Measurements from ENCODE around the gene PRR14.

PRR14 gene

GRCh38 chr16:30658731-30659506 is 8.2 kb downstream of the PRR14 start:
- in situ Hi-C loops (cut with MboI; ENCODE audit: low sequenced_read_pairs), result no loop called here

GRCh38 chr16:30659507-30660423 is 9.0 kb downstream of the PRR14 start:
- in situ Hi-C loops (cut with MboI; ENCODE audit: low sequenced_read_pairs), result no loop called here

- in situ Hi-C loops (cut with MboI; ENCODE audit: low sequenced_read_pairs), result no loop called here
Observed at GRCh38 chr16:30660424-30661261, 9.9 kb downstream of the PRR14 start.

- in situ Hi-C loops (cut with MboI; ENCODE audit: low sequenced_read_pairs), result no loop called here
Observed at GRCh38 chr16:30662449-30662848, 11.7 kb downstream of the PRR14 start.

- in situ Hi-C loops (cut with MboI; ENCODE audit: low sequenced_read_pairs), result no loop called here
Observed at GRCh38 chr16:30663038-30663437, 12.3 kb downstream of the PRR14 start.

DNA sequence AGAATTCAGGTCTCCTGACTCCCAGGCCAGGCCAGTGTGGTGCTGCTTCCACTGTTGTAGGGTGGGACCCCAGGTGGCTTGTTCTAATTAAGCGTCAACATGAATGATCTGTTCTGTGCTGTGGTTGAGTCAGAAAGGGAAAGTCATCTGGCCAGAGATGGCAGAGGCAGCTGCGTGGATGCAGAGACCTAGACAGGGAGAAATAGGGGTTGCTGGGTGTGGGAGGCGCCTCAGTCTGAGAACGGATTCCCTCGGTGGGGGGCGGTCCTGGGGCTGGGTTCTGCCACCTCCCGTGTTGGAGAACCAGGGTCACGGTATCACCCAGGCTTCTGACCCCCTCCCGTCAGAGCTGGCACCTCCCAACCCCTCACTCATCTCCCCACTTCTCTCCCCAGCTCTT is 13.1 kb downstream of the PRR14 start:
- in situ Hi-C loops (cut with MboI; ENCODE audit: low sequenced_read_pairs), result no loop called here

GRCh38 chr16:30664616-30665109 is 13.9 kb downstream of the PRR14 start:
- in situ Hi-C loops (cut with MboI; ENCODE audit: low sequenced_read_pairs), result no loop called here

GRCh38 chr16:30665155-30665829 is 14.5 kb downstream of the PRR14 start:
- in situ Hi-C loops (cut with MboI; ENCODE audit: low sequenced_read_pairs), result no loop called here

GRCh38 chr16:30665830-30666190 is 15.1 kb downstream of the PRR14 start:
- in situ Hi-C loops (cut with MboI; ENCODE audit: low sequenced_read_pairs), result no loop called here

- in situ Hi-C loops (cut with MboI; ENCODE audit: low sequenced_read_pairs), result no loop called here
Observed at GRCh38 chr16:30666681-30667080, 15.9 kb downstream of the PRR14 start.

DNA sequence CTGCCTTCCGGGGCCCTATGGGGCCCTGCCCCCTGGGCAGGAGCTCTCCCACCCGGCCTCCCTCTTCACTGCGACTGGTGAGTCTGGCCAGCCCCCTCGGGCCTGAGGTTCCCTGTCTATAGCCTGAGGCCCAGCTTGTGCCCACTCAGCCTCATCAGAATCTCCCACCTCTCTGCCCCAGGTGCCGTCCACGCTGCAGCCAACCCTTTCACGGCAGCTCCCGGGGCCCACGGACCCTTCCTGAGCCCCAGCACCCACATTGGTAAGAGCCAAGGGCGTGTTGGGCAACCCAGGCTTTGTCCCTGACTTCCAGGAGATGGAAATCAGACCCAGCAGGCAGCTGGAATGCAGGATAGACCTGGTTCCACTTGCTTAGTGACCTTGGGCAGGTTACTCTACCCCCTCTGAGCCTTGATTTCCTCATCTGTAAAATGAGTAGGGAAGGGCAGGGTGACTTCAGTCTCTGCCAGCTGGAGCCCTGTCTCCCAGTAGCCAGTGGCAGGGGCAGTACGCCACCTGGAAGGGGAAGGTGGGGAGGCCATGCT is 16.7 kb downstream of the PRR14 start:
- in situ Hi-C loops (cut with MboI; ENCODE audit: low sequenced_read_pairs), result no loop called here

- in situ Hi-C loops (cut with MboI; ENCODE audit: low sequenced_read_pairs), result no loop called here
Observed at GRCh38 chr16:30668393-30668792, 17.6 kb downstream of the PRR14 start.

DNA sequence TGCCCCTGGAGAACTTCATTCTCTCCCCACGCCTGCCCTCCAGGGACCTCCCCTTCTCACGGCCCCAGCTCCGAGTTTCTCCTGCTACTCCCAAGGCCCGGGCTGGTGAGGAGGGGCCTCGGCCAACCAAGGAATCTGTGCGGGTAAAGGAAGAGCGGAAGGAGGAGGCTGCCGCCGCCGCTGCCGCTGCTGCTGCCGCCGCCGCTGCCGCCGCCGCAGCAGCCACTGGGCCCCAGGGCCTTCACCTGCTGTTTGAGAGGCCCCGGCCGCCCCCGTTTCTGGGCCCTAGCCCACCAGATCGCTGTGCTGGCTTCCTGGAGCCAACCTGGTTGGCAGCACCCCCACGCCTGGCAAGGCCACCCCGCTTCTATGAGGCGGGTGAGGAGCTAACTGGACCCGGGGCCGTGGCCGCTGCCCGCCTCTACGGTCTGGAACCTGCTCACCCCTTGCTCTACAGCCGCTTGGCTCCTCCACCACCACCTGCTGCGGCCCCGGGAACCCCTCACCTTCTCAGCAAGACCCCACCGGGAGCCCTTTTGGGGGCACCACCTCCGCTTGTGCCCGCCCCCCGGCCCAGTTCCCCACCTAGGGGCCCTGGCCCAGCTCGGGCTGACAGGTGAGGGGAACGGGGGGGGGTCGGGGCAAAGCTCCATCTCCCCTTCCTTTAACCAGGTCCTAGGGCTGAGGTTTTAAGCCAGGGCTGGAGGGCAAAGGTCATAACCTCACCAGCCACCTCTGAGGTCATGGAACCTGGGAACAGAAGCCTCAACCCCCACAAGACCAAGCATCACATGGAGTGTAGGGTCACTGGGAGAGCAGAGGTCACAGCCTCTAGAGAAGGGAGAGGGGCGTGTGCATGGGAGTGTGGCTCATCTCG is 18.5 kb downstream of the PRR14 start:
- in situ Hi-C loops (cut with MboI; ENCODE audit: low sequenced_read_pairs), result no loop called here

- in situ Hi-C loops (cut with MboI; ENCODE audit: low sequenced_read_pairs), result no loop called here
Observed at GRCh38 chr16:30669903-30670824, 19.4 kb downstream of the PRR14 start.

GRCh38 chr16:30675143-30675542 is 24.4 kb downstream of the PRR14 start:
- in situ Hi-C loops (cut with MboI; ENCODE audit: low sequenced_read_pairs), result no loop called here

DNA sequence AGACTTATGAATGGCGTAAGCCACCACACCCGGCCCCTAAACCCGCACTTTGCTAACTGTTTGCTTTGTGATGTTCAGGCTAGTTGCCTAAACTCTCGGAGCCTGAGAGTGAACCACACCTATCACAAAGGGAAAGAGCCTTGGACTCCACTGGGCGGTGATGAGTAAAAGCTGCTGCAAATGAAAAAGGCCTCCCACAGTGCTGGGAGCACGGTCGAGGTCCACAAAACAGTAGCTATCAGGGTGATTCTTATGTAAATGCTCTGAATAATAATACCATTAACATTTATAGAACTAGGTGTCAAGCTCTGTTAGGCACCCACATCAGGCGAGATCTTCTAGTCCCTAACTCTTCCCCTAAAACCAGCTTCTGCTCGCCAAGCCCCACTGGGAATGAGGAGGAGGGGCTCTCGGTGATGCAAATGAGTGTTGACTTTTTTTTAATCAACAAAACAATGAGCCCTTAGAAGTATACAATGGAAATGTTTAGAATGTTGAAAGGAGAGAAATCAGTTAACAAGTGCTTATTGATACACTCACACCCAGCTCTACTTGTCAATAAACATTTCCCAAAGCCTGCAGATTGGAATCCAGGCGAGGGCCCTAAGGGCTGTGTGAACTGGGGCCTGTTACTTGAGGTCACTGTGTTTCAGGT is 27.3 kb downstream of the PRR14 start:
- in situ Hi-C loops (cut with MboI; ENCODE audit: low sequenced_read_pairs), result no loop called here

DNA sequence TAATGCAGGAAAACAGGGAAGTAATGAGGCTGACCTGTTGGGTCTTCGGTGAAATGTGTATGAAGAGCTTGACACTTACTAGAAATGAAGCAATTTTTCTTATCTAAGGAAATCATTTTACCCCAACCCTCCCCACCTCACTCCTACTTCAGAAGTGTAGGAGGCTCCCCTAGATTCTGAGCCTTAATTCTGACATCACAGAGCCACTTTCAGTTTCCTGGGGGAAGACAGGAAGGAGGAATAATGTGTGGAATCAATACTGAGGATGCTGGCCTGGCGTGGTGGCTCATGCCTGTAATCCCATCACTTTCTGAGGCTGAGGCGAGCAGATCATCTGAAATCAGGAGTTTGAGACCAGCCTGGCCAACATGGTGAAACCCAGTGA is 27.8 kb downstream of the PRR14 start:
- in situ Hi-C loops (cut with MboI; ENCODE audit: low sequenced_read_pairs), result no loop called here

- in situ Hi-C loops (cut with MboI; ENCODE audit: low sequenced_read_pairs), result no loop called here
Observed at GRCh38 chr16:30680326-30680725, 29.6 kb downstream of the PRR14 start.
